ENCODE data around the gene CFTR. TPM values are rescaled to one million over a fixed set of nuclear protein-coding genes. Genes with fewer than 3 reads are reported as not detected.

Gene CFTR
- total RNA-seq, 2 donors from 2014 or later: 2.0 to 3.5 TPM

GRCh38 chr7:117686311-117686935 is 206.6 kb downstream of the CFTR start:
- no peaks in the 10 kb centered on the region for H3K9me3 Mint-ChIP-seq
- peaks cover 46% of the 10 kb centered on the region for H3K4me1 Mint-ChIP-seq
- peak overlapping the region; percentile 23 for H3K27ac Mint-ChIP-seq
- TF ChIP-seq CTCF (conservative IDR thresholded peaks at IDR 0.05): no peak
- no peak overlapping the region for H3K4me3 ChIP-seq (ENCODE audit: low read length)
- no peak overlapping the region for H3K27ac ChIP-seq (ENCODE audit: low read depth, low read length)
- peaks cover 26% of the 10 kb centered on the region for H3K4me1 ChIP-seq (ENCODE audit: control insufficient read depth, insufficient read depth, low read length)
- H3K9ac ChIP-seq (ENCODE audit: extremely low read depth, low read length, poor library complexity, severe bottlenecking): no peak overlapping the region
- no peak overlapping the region for H3K4me3 Mint-ChIP-seq
- DNase-seq: no peak
- H3K9me3 ChIP-seq (ENCODE audit: control insufficient read depth, low read length): no peaks in the 10 kb centered on the region
- no peaks in the 10 kb centered on the region for H3K36me3 ChIP-seq (ENCODE audit: control insufficient read depth, insufficient read depth, low read length)
- peaks cover 34% of the 10 kb centered on the region for H3K27me3 ChIP-seq (ENCODE audit: control insufficient read depth, insufficient read depth, low read length, poor library complexity, severe bottlenecking)
- H3K27me3 Mint-ChIP-seq (ENCODE audit: insufficient read depth): peaks cover 35% of the 10 kb centered on the region
- no peaks in the 10 kb centered on the region for H3K36me3 Mint-ChIP-seq (ENCODE audit: low read depth)

GRCh38 chr7:117688126-117688525 is 208.3 kb downstream of the CFTR start:
- Mint-ChIP-seq H3K27me3 (ENCODE audit: insufficient read depth) (peaks cover 40% of the 10 kb centered on the region), H3K4me3 (no peak overlapping the region), H3K9me3 (no peaks in the 10 kb centered on the region), H3K36me3 (ENCODE audit: low read depth) (no peaks in the 10 kb centered on the region), H3K27ac (no peak overlapping the region), H3K4me1 (peaks cover 41% of the 10 kb centered on the region)
- no peak for DNase-seq
- Histone ChIP-seq H3K9me3 (ENCODE audit: control insufficient read depth, low read length) (no peaks in the 10 kb centered on the region), H3K4me1 (ENCODE audit: control insufficient read depth, insufficient read depth, low read length) (peaks cover 26% of the 10 kb centered on the region), H3K9ac (ENCODE audit: extremely low read depth, low read length, poor library complexity, severe bottlenecking) (no peak overlapping the region), H3K27me3 (ENCODE audit: control insufficient read depth, insufficient read depth, low read length, poor library complexity, severe bottlenecking) (peaks cover 28% of the 10 kb centered on the region), H3K36me3 (ENCODE audit: control insufficient read depth, insufficient read depth, low read length) (no peaks in the 10 kb centered on the region), H3K27ac (ENCODE audit: low read depth, low read length) (no peak overlapping the region), H3K4me3 (ENCODE audit: low read length) (no peak overlapping the region)
- no peak for TF ChIP-seq CTCF (conservative IDR thresholded peaks at IDR 0.05)
- 93 to 100% methylated on average over 1 to 2 of the region's 2 CpGs for WGBS, 2 experiments (ENCODE audit: insufficient coverage in 1 of 2, insufficient read length in 1 of 2)

GRCh38 chr7:117689406-117689805 is 209.6 kb downstream of the CFTR start:
- DNase-seq: peak; percentile 49
- peaks cover 33% of the 10 kb centered on the region for H3K27me3 Mint-ChIP-seq (ENCODE audit: insufficient read depth)
- H3K4me1 Mint-ChIP-seq: peaks cover 31% of the 10 kb centered on the region
- H3K4me3 Mint-ChIP-seq: no peak overlapping the region
- H3K9me3 Mint-ChIP-seq: no peaks in the 10 kb centered on the region
- Histone ChIP-seq H3K27ac (ENCODE audit: low read depth, low read length) (no peak overlapping the region), H3K9me3 (ENCODE audit: control insufficient read depth, low read length) (no peaks in the 10 kb centered on the region), H3K36me3 (ENCODE audit: control insufficient read depth, insufficient read depth, low read length) (no peaks in the 10 kb centered on the region), H3K9ac (ENCODE audit: extremely low read depth, low read length, poor library complexity, severe bottlenecking) (no peak overlapping the region), H3K4me1 (ENCODE audit: control insufficient read depth, insufficient read depth, low read length) (peaks cover 26% of the 10 kb centered on the region), H3K4me3 (ENCODE audit: low read length) (peak overlapping the region; percentile 5), H3K27me3 (ENCODE audit: control insufficient read depth, insufficient read depth, low read length, poor library complexity, severe bottlenecking) (peaks cover 19% of the 10 kb centered on the region)
- peak overlapping the region; percentile 86 for H3K27ac Mint-ChIP-seq
- no peaks in the 10 kb centered on the region for H3K36me3 Mint-ChIP-seq (ENCODE audit: low read depth)
- no peak for TF ChIP-seq CTCF (conservative IDR thresholded peaks at IDR 0.05)
